HepG2 (cell line): ENCODE results near the gene ASB4. TPM values are rescaled to one million over a fixed set of nuclear protein-coding genes. Genes with fewer than 3 reads are reported as not detected.

Experiments
- ATAC-seq: fragments of 200-7000 bp; cut with Tn5 transposase; 3 replicates; pipeline ENCODE4 v1.9.1; 2020; ENCODE audit warnings: mild to moderate bottlenecking, moderate library complexity
- BruUV-seq: library from RNA; stranded (reverse); fragments of 400-500 nt; replicated peaks from 2 replicates; lab custom pipeline; 2021; lab: Mats Ljungman, UMichigan
- CTCF ChIA-PET: fragments of 300-600 bp; formaldehyde crosslinking; extraction: SDS; loops from one replicate; lab custom pipeline; 2021; ENCODE audit warnings: low total read pairs, inconsistent platforms, low intra/inter-chr PET ratio; lab: Yijun Ruan, JAX
- POLR2A ChIA-PET: fragments of 350-600 bp; sonication (Branson Sonifier 250); formaldehyde crosslinking; loops from one replicate; lab custom pipeline; 2020; ENCODE audit warnings: antibody characterized with exemption, inconsistent platforms; lab: Yijun Ruan, JAX
- DNase-seq: peaks from one replicate; pipeline ENCODE4 v3.0.0-alpha.2; 2015; ENCODE audit warnings: low spot score
- FAIRE-seq: peaks from 3 replicates; lab custom pipeline; 2011; peaks lifted over from hg19 to GRCh38; lab: Jason Lieb, UNC
- H2AFZ ChIP-seq: one replicate; pipeline ENCODE4 v1.6.1; 2011; ENCODE audit warnings: low read length, inconsistent platforms
- H3K27ac ChIP-seq: fragments of 300-600 bp; 3 replicates; pipeline ENCODE4 v1.8.0; 2011; ENCODE audit warnings: mixed run types, mild to moderate bottlenecking, mixed read lengths, low read length, inconsistent platforms; ENCODE audit not compliant: insufficient read depth; ENCODE audit errors: extremely low read length
- H3K27me3 ChIP-seq, 2 experiments: fragments of 200-600 bp in 1 of 2; 2 replicates in 1 of 2; 3 replicates in 1 of 2; pipeline versions ENCODE4 v1.6.0 to v1.8.0; 2011; ENCODE audit warnings: low read length in 2 of 2, mild to moderate bottlenecking in 2 of 2, moderate library complexity in 2 of 2, inconsistent platforms in 1 of 2; ENCODE audit not compliant: insufficient read depth in 2 of 2, control insufficient read depth in 1 of 2
- H3K36me3 ChIP-seq, 2 experiments: fragments of 200-600 bp in 1 of 2; replicated peaks in 1 of 2; 2 replicates in 1 of 2; 3 replicates in 1 of 2; pipeline versions ENCODE4 v1.5.1 to v1.8.0; 2011; ENCODE audit warnings: low read length in 2 of 2, inconsistent platforms in 1 of 2; ENCODE audit not compliant: insufficient read depth in 2 of 2, control insufficient read depth in 1 of 2
- H3K4me1 ChIP-seq: 2 replicates; pipeline ENCODE4 v1.5.1; 2012; ENCODE audit warnings: low read length, inconsistent platforms; ENCODE audit not compliant: insufficient read depth
- H3K4me2 ChIP-seq: 2 replicates; pipeline ENCODE4 v1.6.0; 2011; ENCODE audit warnings: low read depth, low read length, inconsistent platforms
- H3K4me3 ChIP-seq, 3 experiments: fragments of 200-600 bp in 1 of 3; sonication (generic), shearing (Covaris generic) in 1 of 3; replicated peaks in 1 of 3; 2 replicates each; pipeline ENCODE4 v1.5.1; 2011 to 2016; ENCODE audit warnings: low read length in 3 of 3, inconsistent platforms in 2 of 3, low read depth in 2 of 3, mild to moderate bottlenecking in 2 of 3, control low read depth in 1 of 3, mixed read lengths in 1 of 3; ENCODE audit not compliant: insufficient read depth in 1 of 3
- H3K79me2 ChIP-seq: one replicate; pipeline ENCODE4 v1.6.1; 2011; ENCODE audit warnings: low read length, inconsistent platforms; ENCODE audit not compliant: insufficient read depth
- H3K9ac ChIP-seq: 2 replicates; pipeline ENCODE4 v1.6.0; 2011; ENCODE audit warnings: mild to moderate bottlenecking, low read depth, low read length, inconsistent platforms; ENCODE audit not compliant: insufficient read depth
- H3K9me3 ChIP-seq: 2 replicates; pipeline ENCODE4 v1.5.1; 2012; ENCODE audit warnings: mild to moderate bottlenecking, low read length
- H4K20me1 ChIP-seq: 2 replicates; pipeline ENCODE4 v1.6.0; 2011; ENCODE audit warnings: inconsistent platforms, mild to moderate bottlenecking, low read length, moderate library complexity; ENCODE audit not compliant: insufficient read depth
- CENPT ChIP-seq: sonication (generic); formaldehyde crosslinking; IDR thresholded peaks from 2 replicates; pipeline ENCODE4 v1.8.0; 2022; ENCODE audit warnings: low read depth, mild to moderate bottlenecking, moderate library complexity, missing genetic modification reagents
- KAT2B ChIP-seq: fragments of 150-350 bp; IDR thresholded peaks from 2 replicates; pipeline ENCODE4 v1.6.1; 2014; ENCODE audit warnings: low read depth, low read length, borderline replicate concordance
- KLF9 ChIP-seq: IDR thresholded peaks from 2 replicates; pipeline ENCODE4 v1.6.1; 2016; ENCODE audit warnings: low read depth
- KMT2A ChIP-seq: sonication (generic); formaldehyde crosslinking; IDR thresholded peaks from 2 replicates; pipeline ENCODE4 v1.4.0; 2020; ENCODE audit warnings: missing genetic modification reagents
- MTA3 ChIP-seq: sonication (generic); formaldehyde crosslinking; IDR thresholded peaks from 2 replicates; pipeline ENCODE4 v1.4.0; 2020; ENCODE audit warnings: missing genetic modification reagents
- PPARG ChIP-seq: conservative IDR thresholded peaks from 2 replicates; pipeline ENCODE4 v1.6.1; 2016; ENCODE audit warnings: missing biosample characterization, missing genetic modification reagents
- PRDM15 ChIP-seq: sonication (generic); formaldehyde crosslinking; IDR thresholded peaks from 2 replicates; pipeline ENCODE4 v1.4.0; 2020; ENCODE audit warnings: missing genetic modification reagents
- SIX1 ChIP-seq: sonication (generic); formaldehyde crosslinking; IDR thresholded peaks from 2 replicates; pipeline ENCODE4 v1.4.0; 2020; ENCODE audit warnings: missing genetic modification reagents, borderline replicate concordance
- SP4 ChIP-seq: sonication (generic); formaldehyde crosslinking; IDR thresholded peaks from 2 replicates; pipeline ENCODE4 v1.8.1; 2023; ENCODE audit warnings: mild to moderate bottlenecking, missing genetic modification reagents
- TCF7 ChIP-seq: sonication (generic); IDR thresholded peaks from 2 replicates; pipeline ENCODE4 v1.6.1; 2016; ENCODE audit warnings: antibody characterized with exemption, low read depth
- ZBTB14 ChIP-seq: sonication (generic); formaldehyde crosslinking; IDR thresholded peaks from 2 replicates; pipeline ENCODE4 v1.4.0; 2020; ENCODE audit warnings: missing genetic modification reagents
- ZNF260 ChIP-seq: sonication (generic); formaldehyde crosslinking; IDR thresholded peaks from 2 replicates; pipeline ENCODE4 v1.4.0; 2020; ENCODE audit warnings: missing genetic modification reagents, low read depth, mild to moderate bottlenecking, borderline replicate concordance
- ZNF790 ChIP-seq: sonication (generic); formaldehyde crosslinking; IDR thresholded peaks from 2 replicates; pipeline ENCODE4 v1.8.0; 2022; ENCODE audit warnings: missing genetic modification reagents, mild to moderate bottlenecking, borderline replicate concordance
- WGBS: methylation state at CpG from one replicate; pipeline ENCODE4 v1.1.6; 2017; ENCODE audit warnings: low lambda C conversion rate; 5-methylcytosine and 5-hydroxymethylcytosine counted together
- in situ Hi-C: cut with HindIII; loops from 2 replicates; pipeline ENCODE4 v1.10.0; 2017; ENCODE audit warnings: low pct_unique_long_range_greater_than_20kb; ENCODE audit not compliant: extremely low pct_ligation_motif_present
- intact Hi-C: fragments of 100-400 bp; cut with micrococcal nuclease; formaldehyde crosslinking; loops from one replicate; pipeline ENCODE4 v1.10.0; 2022; ENCODE audit not compliant: unreplicated experiment
- polyA plus RNA-seq, 8 experiments: library from polyadenylated mRNA; depleted of rRNA in 3 of 8; stranded (reverse) in 7 of 8; unstranded in 1 of 8; fragments of >200 nt; fragmentation: Illumina TruSeq in 4 of 8; extraction: Trizol in 4 of 8; gene quantifications; 2 replicates each; pipeline versions ENCODE4 v1.2.1 to v1.2.3, GENCODE V29; 2011 to 2016; ENCODE audit warnings: low read depth in 4 of 8, missing spikeins in 1 of 8, mixed read lengths in 1 of 8; ENCODE audit not compliant: insufficient read depth in 1 of 8
- total RNA-seq, 5 experiments: library from RNA; depleted of rRNA; stranded (reverse); fragments of >200 nt; fragmentation: Illumina TruSeq; extraction: Trizol; gene quantifications; 2 replicates each; pipeline ENCODE4 v1.2.3, GENCODE V29; 2016; ENCODE audit warnings: low read depth in 1 of 5
- TF ChIP-seq, protein P1 (sequence below): sonication (generic); formaldehyde crosslinking; IDR thresholded peaks from 2 replicates; pipeline ENCODE4 v1.8.1; 2023; ENCODE audit warnings: mild to moderate bottlenecking, inconsistent platforms, moderate library complexity, missing genetic modification reagents, borderline replicate concordance

The ASB4 gene
- total and polyA plus RNA-seq, 2 of the 13 experiments (the other 11 are each of a cell fraction or from before 2014, with no cell fraction given) = 1.1 to 4.0 TPM

DNA sequence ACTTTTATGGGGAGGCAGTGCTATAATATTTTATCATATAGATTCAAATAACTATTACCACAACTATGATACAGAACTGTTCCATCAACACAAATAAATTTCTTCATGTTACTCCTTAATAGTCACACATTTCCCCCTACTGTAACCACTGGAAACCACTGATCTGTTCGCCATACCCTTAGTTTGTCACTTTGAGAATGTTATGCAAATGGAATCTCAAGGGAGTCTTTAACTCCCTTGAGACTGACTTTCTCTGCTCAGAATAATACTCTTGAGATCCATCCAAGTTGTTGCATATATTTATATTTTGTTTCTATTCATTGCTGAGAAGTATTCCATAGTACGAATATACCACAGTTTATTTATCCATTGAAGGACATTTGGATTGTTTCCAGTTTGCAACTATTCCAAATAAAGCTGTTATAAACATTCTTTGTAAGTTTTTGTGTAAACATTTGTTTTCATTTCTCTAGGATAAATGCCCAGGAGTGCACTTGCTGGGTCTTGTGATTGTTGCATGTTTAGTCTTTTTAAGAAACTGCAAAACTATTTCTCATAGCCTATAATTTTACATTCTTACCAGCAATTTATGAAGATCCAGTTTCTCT is 31.2 kb upstream of the ASB4 start:
- Histone ChIP-seq H3K79me2 (no peaks in the 10 kb centered on the region), H3K27me3 (no peaks in the 10 kb centered on the region), H4K20me1 (no peaks in the 10 kb centered on the region), H3K4me1 (no peaks in the 10 kb centered on the region), H3K9ac (no peak overlapping the region), H3K4me3 (no peak overlapping the region), H3K4me2 (no peak overlapping the region), H3K9me3 (peaks cover 5% of the 10 kb centered on the region; the same call in 1 of the 2 replicates), H3K27ac (no peak overlapping the region), H3K36me3 (no peaks in the 10 kb centered on the region), H2AFZ (no peak overlapping the region)
- ChIA-PET CTCF (no interaction called here), POLR2A (no interaction called here)
- no peak for ATAC-seq
- in situ Hi-C loops (no loop called here), intact Hi-C loops (no loop called here)
- no TSS peak for BruUV-seq
- no peak for FAIRE-seq
- WGBS = 87% methylated on average over 2 of the region's 2 CpGs
- TF ChIP-seq KMT2A (CRISPR knock-in tag) = no peak
- no peak for TF ChIP-seq ZNF790 (CRISPR knock-in tag)
- TF ChIP-seq TCF7 = no peak
- TF ChIP-seq ZBTB14 (CRISPR knock-in tag) = no peak
- no peak for TF ChIP-seq KLF9 (CRISPR knock-in tag)
- TF ChIP-seq MTA3 (CRISPR knock-in tag) = no peak
- no peak for TF ChIP-seq KAT2B
- no peak for TF ChIP-seq SIX1 (CRISPR knock-in tag)
- TF ChIP-seq, all 625 proteins: peak for 0
- DNase-seq = no peak

- POLR2A ChIA-PET = no interaction called here
- no TSS peak for BruUV-seq
- Histone ChIP-seq H4K20me1 (no peaks in the 10 kb centered on the region), H3K27ac (no peak overlapping the region), H3K9ac (no peak overlapping the region), H3K4me1 (peaks cover 10% of the 10 kb centered on the region), H3K36me3 (no peaks in the 10 kb centered on the region), H3K4me3 (no peak overlapping the region), H3K79me2 (no peaks in the 10 kb centered on the region), H3K4me2 (no peak overlapping the region), H2AFZ (no peak overlapping the region), H3K27me3 (no peaks in the 10 kb centered on the region), H3K9me3 (peaks cover 23% of the 10 kb centered on the region)
- intact Hi-C loops (no loop called here), in situ Hi-C loops (no loop called here)
- CTCF ChIA-PET = no interaction called here
- FAIRE-seq (peak; percentile 21), DNase-seq (no peak), ATAC-seq (no peak)
- TF ChIP-seq, protein P1, sequence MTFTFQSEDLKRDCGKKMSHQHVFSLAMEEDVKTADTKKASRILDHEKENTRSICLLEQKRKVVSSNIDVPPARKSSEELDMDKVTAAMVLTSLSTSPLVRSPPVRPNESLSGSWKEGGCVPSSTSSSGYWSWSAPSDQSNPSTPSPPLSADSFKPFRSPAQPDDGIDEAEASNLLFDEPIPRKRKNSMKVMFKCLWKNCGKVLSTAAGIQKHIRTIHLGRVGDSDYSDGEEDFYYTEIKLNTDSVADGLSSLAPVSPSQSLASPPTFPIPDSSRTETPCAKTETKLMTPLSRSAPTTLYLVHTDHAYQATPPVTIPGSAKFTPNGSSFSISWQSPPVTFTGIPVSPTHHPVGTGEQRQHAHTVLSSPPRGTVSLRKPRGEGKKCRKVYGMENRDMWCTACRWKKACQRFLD (CRISPR knock-in tag) = no peak
- no peak for TF ChIP-seq SP4 (CRISPR knock-in tag)
- TF ChIP-seq PRDM15 = no peak
- TF ChIP-seq ZNF260 (CRISPR knock-in tag) = no peak
- no peak for TF ChIP-seq CENPT (CRISPR knock-in tag)
- TF ChIP-seq PPARG = no peak
Measured at GRCh38 chr7:95457947-95458346, 27.8 kb upstream of the ASB4 start.
